Measurements from ENCODE around the gene IGFBP7. TPM values are rescaled to one million over a fixed set of nuclear protein-coding genes. Genes with fewer than 3 reads are reported as not detected.

The IGFBP7 gene
- total and polyA plus RNA-seq, 2 of the 8 experiments (the other 6 are each of a cell fraction or from before 2014, with no cell fraction given): 0.17 to 0.48 TPM

GRCh38 chr4:57100979-57101651, 9.1 kb downstream of the IGFBP7 start (continued):
- TF ChIP-seq TAF7 (optimal IDR thresholded peaks at IDR 0.05; ENCODE audit: borderline replicate concordance, low read depth, low read length) (no peak), HDAC2 (IDR thresholded peaks at IDR 0.05; ENCODE audit: borderline replicate concordance in 1 of 2, low read depth in 2 of 2, low read length in 2 of 2) (no peak), GTF2F1 (IDR thresholded peaks at IDR 0.05; ENCODE audit: borderline replicate concordance, low read depth, low read length) (no peak), CBX8 (IDR thresholded peaks at IDR 0.05; ENCODE audit: borderline replicate concordance, low read depth, low read length) (no peak), CHD1 (IDR thresholded peaks at IDR 0.05; ENCODE audit: low read depth, low read length) (no peak), KDM5A (IDR thresholded peaks at IDR 0.05; ENCODE audit: low read length) (no peak)
- TF ChIP-seq, protein P1, sequence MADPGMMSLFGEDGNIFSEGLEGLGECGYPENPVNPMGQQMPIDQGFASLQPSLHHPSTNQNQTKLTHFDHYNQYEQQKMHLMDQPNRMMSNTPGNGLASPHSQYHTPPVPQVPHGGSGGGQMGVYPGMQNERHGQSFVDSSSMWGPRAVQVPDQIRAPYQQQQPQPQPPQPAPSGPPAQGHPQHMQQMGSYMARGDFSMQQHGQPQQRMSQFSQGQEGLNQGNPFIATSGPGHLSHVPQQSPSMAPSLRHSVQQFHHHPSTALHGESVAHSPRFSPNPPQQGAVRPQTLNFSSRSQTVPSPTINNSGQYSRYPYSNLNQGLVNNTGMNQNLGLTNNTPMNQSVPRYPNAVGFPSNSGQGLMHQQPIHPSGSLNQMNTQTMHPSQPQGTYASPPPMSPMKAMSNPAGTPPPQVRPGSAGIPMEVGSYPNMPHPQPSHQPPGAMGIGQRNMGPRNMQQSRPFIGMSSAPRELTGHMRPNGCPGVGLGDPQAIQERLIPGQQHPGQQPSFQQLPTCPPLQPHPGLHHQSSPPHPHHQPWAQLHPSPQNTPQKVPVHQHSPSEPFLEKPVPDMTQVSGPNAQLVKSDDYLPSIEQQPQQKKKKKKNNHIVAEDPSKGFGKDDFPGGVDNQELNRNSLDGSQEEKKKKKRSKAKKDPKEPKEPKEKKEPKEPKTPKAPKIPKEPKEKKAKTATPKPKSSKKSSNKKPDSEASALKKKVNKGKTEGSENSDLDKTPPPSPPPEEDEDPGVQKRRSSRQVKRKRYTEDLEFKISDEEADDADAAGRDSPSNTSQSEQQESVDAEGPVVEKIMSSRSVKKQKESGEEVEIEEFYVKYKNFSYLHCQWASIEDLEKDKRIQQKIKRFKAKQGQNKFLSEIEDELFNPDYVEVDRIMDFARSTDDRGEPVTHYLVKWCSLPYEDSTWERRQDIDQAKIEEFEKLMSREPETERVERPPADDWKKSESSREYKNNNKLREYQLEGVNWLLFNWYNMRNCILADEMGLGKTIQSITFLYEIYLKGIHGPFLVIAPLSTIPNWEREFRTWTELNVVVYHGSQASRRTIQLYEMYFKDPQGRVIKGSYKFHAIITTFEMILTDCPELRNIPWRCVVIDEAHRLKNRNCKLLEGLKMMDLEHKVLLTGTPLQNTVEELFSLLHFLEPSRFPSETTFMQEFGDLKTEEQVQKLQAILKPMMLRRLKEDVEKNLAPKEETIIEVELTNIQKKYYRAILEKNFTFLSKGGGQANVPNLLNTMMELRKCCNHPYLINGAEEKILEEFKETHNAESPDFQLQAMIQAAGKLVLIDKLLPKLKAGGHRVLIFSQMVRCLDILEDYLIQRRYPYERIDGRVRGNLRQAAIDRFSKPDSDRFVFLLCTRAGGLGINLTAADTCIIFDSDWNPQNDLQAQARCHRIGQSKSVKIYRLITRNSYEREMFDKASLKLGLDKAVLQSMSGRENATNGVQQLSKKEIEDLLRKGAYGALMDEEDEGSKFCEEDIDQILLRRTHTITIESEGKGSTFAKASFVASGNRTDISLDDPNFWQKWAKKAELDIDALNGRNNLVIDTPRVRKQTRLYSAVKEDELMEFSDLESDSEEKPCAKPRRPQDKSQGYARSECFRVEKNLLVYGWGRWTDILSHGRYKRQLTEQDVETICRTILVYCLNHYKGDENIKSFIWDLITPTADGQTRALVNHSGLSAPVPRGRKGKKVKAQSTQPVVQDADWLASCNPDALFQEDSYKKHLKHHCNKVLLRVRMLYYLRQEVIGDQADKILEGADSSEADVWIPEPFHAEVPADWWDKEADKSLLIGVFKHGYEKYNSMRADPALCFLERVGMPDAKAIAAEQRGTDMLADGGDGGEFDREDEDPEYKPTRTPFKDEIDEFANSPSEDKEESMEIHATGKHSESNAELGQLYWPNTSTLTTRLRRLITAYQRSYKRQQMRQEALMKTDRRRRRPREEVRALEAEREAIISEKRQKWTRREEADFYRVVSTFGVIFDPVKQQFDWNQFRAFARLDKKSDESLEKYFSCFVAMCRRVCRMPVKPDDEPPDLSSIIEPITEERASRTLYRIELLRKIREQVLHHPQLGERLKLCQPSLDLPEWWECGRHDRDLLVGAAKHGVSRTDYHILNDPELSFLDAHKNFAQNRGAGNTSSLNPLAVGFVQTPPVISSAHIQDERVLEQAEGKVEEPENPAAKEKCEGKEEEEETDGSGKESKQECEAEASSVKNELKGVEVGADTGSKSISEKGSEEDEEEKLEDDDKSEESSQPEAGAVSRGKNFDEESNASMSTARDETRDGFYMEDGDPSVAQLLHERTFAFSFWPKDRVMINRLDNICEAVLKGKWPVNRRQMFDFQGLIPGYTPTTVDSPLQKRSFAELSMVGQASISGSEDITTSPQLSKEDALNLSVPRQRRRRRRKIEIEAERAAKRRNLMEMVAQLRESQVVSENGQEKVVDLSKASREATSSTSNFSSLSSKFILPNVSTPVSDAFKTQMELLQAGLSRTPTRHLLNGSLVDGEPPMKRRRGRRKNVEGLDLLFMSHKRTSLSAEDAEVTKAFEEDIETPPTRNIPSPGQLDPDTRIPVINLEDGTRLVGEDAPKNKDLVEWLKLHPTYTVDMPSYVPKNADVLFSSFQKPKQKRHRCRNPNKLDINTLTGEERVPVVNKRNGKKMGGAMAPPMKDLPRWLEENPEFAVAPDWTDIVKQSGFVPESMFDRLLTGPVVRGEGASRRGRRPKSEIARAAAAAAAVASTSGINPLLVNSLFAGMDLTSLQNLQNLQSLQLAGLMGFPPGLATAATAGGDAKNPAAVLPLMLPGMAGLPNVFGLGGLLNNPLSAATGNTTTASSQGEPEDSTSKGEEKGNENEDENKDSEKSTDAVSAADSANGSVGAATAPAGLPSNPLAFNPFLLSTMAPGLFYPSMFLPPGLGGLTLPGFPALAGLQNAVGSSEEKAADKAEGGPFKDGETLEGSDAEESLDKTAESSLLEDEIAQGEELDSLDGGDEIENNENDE (IDR thresholded peaks at IDR 0.05; ENCODE audit: insufficient replicate concordance, low read length): no peak
